NCI-H2029 (cell line): ENCODE results near the gene LIPA.
"Not testable (repeated sequence)": the region's sequence is repeated elsewhere in the genome, so short reads cannot be mapped to it uniquely, and the experiment has no call there.

Experiments used
- DNase-seq: peaks from one replicate; lab custom pipeline; 2025; lab: John Stamatoyannopoulos, UW

The LIPA gene

DNA sequence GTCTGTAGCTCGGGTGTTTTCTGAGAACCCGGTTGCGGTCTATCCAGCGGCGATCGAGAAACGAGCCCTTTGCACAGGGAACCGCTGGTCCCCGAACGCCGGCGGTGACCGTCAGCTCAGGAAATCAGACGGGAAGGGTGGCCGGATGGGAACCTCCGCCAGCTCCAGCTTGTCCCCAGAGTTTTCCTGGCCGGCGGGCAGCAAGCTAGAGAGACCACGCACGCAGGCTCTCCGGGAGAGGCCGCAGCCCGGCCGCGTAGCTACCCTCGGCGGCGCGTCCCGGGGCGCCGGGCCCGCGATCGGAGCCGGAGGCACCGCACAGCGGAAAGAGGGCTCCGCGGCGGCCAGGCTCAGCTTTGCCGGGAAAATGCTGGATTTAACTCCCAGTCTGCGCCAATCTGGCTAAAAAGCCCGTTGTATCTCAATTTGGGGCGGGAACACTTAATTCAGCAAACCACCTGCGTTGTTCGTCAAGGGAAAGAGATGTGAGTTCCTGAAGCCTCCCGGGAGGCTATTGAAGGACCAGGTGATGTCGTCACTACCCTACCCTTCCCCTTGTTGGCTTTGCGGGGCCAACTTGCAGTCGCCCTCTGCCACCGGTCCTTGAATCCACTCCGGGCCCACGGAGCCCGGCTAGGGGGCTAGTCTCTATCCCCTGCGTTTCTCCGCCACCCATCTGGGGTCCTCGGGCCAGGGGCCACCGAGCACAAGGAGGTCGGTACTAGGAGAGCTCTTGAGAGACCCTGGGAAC is 43.6 kb downstream of the LIPA start:
- DNase-seq: no peak

DNA sequence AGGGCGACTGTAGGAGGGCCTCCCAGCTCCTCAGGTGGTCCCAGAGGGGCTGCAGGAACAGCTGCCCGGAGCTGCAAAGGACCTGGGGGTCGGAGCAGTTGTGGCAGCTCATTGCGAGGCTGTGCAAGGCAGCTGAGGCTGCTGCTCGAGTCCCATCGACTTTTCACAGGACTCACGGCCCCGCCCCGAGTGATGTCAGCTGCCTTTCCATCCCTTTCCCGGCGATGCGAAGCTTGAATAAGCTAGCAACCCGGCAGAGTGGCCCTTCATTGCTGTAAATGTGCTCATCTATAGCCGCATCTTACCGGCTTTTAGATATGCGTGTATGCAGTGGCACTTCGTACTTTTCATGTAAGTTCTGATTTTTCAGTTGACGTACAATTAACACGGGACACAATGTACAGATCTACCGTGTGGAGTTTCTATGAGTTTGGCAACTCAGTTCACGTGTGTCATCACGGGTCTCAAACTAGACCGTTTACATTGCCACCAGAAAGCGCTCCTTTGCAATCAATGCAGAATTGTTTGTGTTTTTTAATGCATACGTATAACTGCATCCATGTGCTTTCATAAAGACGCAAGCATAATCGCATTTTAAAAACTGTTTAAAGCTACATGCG is 44.3 kb downstream of the LIPA start, which contains the start of gene CH25H:
CH25H (minus strand) TSS at position 137 of the 620 bp plus-strand sequence; CDS start at position 112, 25 bp downstream.
- peak; percentile 4 for DNase-seq

DNA sequence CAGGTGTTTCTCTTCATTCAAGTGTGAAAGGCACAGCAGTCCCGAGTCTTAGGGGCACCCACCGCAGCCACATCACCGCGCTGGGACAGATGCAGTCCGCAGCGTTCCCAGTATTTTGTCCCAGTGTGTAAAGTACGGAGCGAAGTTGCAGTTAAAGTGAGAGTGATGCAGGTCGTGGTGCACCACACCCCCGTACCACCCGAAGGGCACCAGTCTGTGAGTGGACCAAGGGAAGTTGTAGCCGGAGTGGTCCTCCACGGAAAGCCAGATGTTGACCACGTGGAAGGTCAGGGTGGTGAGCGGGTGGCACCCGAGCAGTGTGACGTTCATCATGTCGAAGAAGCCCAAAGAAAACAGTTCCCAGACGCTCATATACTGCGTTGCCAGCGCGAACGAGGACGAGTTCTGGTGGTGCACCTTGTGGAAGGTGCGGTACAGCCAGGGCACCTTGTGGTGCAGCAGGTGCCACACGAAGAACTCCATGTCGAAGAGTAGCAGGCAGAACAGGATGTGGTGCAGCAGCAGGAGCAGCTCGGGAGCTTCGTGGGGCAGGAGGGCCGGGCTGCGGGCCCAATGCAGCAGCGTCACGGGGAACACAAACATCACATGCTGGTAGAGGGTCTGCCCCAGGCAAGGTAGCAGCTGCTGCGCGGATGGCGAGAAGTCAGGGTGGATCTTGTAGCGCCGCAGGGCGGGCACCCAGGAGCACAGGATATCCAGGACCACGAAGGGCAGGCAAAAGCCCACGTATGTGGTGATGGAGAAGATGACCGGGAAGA is 45.0 kb downstream of the LIPA start:
- no peak for DNase-seq

DNA sequence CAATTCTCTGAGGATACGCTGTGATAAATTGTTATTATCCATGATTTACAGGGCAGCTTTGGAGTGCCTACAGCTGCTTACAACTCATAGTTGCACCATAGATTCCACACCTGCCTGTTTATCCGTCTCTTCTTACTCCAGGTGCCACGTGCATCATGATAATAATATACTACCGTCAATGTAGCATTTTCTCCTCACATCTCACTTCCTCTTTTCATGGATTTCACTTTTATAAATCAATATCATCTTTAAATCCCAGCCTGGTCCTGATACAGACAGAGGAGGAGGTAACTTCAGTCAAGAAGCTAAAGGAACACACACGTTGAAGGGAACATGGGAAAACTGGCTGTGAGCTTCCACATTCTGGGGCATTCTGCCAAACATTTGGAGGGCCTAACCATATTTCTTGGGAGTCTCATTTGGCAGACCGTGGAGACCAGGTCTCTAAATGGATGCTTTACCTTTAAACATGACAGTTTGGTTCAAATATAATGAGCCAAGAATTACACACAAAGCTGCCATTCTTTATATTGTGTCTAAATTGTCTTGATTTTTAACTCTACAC is 46.9 kb downstream of the LIPA start:
- no peak for DNase-seq

DNA sequence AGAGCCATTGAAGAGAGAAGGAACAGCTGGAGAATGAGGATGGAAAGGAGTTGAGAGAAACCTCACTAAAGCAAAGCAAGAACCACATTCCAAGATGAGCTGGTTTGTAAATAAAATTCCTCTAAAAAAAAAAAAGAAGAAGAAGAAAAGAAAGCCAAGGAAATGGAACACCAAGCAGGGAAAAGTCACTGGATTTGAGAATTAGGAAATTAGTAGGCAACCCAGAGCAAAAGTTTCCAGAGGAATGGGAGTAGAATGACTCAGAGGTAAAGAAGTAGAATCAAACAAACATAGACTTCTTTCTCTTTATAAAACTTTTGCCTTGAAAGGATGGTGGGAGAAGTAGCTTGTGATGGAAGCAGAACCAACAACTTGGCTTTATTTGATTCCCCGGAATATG is 48.3 kb downstream of the LIPA start:
- no peak for DNase-seq

DNA sequence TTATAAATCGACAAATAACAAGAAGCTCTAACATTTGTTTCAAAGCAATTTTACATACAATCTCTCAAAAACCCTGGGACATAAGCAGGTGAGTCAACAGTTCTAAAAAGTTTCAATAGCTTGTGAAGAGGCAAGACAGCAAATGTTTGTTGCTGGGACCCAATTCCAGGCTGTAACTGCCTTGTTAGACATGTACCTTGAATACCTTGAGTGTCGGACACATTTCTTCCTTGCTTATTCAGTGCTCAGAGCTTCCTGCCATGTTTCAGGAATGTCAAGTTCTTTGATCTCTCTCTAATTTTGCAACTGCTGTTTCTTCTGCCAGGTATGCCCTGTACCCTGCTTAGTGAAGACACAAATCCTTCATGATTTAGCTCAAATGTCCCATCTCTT is 49.5 kb downstream of the LIPA start:
- no peak for DNase-seq

DNA sequence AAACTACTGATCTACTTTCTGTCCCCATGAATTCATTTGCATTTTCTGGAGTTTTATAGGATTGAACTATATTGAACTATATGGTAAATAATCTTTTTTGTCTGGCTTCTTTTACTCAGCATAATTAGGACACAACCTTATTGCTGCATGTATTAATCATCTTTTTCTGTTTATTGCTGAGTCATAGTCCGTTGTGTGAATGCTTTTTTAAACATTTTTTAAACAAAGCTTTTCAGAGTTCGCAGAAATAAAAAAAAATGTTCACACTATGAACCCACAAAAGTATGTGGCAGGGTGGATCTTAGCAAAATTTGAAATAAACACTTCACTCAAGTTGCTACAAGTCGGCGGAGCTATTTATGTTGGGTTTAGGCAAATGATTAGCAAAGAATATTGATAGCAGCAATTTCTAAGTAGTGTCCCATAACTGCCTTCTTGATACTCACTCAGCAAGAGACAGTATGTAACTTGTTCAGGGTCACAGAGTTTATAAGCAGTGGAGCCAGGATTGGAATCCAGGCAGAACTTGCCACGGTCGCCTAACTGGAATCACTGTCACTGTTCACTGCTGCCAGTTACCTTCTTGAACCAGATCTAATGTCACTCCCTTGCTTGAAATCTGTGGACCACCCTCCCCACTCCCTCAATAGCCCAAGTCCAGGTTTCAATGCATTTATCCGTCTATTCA is 50.1 kb downstream of the LIPA start:
- DNase-seq: no peak

DNA sequence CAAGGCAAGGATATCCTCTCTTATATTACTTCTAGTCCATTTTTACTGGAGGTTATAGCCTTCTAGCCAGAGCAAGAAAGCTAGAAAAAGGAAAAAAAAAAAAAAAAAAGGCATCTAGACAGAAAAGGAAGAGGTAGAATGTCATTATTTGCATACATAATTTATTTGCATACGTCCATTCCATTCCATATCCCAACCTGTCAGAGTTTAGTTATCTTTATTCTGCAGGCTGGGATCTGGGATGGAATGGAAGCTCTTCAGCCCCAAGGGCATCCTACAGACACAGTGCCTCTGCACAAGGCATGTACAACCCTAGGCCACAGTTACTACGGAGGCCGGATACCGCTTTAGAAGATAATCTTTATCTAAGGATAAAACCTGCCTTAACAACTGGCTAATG is 54.1 kb downstream of the LIPA start:
- no peak for DNase-seq

DNA sequence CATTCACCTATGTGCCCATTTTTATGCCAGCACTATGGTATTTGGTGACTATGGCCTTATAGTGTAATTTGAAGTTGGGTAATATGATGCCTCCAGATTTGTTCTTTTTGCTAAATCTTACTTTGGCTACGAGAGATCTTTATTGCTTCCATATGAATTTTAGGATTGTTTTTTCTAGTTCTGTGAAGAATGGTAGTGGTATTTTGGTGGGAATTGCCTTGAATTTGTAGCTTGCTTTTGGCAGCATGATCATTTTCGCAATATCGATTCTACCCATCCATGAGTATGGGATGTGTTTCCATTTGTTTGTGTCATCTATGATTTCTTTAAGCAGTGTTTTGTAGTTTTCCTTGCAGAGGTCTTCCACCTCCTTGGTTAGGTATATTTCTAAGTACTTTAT is 60.3 kb downstream of the LIPA start:
- not testable (repeated sequence) for DNase-seq

DNA sequence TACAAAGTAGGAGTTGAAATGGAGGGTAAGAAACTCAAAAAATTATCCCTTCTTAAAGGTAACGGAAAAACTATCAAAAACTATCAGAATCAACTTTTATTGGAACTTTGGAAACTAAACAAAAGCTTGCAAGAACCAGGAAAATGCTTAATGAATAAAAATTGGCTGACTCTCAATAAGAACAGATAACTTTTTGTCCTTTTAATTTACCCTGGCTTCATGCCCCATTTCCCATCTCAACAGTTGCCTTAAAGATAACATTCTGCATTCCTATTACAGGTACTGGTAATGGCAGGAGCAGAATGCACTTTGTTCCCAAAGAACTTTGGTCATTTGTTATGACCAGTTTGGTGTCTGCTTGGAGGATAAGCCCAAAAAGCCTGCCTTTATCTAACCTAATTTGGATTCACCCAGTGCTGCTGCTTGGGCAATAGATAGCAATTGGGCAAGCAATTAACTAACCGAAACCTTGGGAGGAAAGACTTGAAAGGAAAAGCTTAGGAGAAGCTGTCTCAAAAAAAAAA is 62.3 kb downstream of the LIPA start:
- DNase-seq: no peak

DNA sequence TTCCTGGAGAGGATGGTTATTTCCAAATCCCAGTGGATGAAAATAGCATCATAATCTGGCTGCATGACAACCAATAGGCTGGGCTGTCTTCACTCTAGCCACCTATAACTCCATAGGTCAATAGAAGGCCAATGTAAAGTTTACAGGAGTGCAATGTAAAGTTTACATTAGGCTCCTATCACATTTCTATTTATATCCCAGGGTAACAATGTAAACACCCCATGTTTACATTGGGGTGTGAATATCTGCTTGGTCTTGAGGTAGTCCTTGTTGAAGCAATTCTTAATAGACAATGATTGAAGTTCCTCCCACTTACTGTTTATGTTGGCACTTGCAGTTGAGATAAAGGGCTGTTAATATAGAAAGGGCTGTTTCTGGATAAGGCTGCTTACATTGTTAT is 65.9 kb downstream of the LIPA start:
- no peak for DNase-seq

DNA sequence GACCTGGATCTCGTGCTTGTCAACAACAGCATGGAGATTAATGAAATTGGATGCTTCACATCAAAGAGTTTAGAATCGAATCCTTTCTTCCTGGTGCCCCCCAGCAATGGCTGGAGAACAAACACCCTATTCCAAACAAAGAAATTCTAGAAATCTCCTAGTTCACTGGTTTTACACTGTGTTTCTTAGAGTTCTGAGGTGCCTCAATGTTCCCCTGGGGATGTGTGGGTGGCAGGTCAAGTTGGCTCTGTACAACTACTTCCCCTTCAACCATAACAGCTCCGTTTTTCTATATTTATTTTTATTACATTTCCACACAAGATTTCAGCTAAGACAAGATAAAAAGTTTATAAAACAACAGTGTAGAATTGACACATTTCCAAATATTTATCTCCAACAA is 66.9 kb downstream of the LIPA start:
- no peak for DNase-seq

DNA sequence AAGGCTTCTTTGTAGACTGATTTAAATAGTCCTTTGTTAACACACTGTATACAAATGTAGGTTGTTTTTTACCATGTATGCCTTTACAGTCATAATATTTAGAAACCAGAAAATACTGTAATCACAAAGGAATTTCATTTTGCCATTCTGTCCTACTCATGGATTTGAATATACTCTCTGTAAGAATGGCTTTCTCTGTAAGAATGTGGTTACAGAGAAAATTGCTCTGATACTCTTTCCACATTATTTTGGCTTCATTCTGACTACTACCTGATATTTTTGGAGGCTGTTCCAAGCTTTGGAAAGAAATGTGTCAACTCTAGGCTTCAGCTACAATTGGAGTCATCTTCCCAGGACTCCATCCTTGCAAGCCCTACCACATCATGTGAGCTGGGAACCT is 68.0 kb downstream of the LIPA start:
- no peak for DNase-seq

DNA sequence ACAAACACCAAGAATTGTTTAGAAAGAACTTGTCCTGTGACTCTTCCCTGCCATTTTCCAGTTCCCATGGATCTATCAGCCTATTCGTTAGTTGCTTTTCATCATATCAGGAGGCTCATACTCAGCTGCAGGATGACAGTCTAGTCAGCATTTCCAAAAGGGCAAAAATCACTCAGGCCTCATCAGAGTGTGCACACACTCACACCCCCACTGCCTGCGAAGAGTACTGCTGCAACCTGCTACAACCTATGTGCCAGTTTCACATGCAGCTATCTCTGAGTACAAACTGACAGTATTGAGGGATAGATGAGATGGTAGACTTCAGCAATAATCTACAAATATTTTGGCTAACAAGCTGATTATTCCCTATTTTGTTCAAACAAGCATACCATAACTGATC is 68.7 kb downstream of the LIPA start:
- no peak for DNase-seq

DNA sequence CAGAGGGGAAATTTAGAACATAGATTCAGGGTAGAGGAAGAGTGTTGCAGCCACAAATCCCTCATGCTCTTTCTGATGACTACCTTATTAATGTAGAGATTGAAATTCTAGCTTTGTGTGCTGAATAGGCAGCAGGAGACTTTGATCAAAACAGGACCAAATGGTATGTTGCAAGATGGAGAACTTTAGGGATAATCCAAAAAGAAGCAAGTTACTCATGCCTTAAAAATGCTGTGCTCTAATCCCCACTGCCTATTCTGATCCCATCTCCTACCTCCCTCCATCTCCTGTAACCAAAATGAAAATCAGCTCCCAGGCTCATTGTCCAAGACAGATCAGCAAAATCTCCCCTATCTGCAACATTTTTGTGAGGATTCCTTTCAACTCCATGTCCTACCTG is 75.8 kb downstream of the LIPA start:
- DNase-seq: no peak

DNA sequence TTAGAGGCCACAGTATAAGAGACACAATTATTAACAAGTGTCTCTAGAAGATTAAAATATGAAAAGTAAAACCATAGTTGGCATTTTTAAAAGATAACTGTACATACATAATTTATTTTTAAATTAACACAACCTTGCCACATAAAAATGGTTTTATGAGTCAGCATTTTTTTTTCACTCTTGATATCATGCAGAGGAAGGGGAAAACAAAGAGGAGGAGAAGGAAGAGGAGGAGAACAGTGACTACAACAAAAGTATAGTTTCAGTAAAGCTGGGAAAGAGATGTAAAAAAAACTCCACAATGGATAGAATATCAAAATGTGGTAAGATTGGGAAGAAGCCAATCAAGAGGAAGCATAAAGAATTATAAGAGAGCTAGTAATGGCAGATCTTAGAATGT is 78.5 kb downstream of the LIPA start:
- DNase-seq: no peak

DNA sequence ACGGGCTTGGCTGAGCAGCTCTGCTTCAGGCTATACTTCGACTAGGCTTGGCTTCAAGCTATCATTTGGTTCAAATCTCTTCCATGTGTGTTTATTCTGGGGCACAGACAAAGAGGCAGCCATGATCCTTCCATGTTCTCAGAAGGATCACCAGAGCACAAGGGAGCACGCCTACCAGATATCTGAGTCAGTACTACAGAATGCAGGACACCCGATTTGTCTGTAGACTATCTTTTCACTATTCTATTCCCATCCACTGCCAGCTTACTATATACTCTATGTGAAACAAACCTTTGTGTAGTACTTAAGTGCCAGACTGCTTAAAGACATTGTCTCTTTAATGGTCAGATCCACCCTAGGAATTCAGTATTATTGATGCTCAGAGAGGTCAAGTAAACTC is 79.6 kb downstream of the LIPA start:
- DNase-seq: no peak

DNA sequence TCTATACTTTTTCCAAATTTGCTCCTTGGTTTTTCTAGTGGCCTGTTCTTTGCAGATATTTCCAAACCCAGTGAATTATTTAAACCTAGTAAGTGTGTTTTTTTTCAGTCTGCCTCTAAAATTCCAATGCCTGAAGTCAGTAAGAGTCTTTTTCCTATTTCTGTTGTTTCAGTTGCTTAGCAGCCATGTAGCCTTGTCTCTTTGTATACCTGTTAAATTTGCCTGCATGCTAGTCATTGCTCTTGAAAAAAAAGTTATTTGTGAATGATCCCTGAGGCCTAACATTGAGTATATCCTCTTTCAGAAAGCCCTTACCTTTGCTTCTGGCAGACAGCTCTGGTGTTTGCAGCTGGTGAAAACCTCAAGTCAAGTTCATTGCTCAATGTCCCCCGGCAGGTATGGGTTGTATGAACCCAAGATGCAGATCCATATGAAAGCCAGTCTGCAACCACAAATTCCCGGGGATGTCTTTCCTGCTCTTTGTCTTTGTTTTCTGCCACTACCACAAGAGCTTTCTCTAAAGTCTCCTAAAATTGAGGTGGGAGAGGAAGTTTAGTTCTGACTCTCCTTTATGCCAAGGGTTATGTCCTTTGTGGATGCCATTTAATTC is 80.2 kb downstream of the LIPA start:
- no peak for DNase-seq

DNA sequence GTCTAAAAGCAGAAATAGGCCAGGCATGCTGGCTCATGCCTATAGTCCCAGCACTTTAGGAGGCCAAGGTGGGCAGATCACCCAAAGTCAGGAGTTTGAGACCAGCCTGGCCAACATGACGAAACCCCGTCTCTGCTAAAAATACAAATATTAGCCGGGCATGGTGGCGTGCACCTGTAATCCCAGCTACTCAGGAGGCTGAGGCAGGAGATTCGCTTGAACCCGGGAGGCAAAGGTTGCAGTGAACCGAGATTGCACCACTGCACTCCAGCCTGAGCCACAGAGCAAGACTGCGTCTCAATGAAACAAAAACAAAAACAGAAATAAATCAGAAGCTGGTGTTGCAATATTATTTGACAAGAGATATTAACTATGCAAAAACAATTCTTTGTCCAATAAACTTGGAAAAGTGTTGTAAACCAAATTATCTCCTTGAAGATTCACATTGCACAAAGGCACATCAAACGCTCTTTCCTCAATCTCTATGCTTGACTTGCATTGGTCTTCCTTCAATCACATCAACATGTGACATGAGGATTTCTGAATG is 83.1 kb downstream of the LIPA start:
- not testable (repeated sequence) for DNase-seq

DNA sequence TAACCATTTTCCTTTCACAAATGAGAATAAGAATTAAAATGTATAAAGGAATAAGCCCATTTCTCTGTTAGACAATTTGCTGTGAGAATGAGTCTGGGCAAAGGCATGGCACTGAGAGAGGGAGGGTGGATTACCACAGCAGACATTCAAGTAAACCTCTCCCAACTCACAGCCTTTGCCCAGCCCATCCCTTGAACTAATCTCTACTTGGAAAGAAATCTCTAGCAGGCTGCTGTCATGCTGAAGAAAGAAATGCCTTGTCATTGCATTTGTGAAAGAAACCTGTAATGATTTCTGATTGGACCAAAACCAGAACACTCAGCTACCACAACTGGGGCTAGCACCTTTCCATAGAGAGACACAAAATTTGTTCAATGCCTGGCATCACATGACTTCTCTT is 83.7 kb downstream of the LIPA start:
- no peak for DNase-seq

DNA sequence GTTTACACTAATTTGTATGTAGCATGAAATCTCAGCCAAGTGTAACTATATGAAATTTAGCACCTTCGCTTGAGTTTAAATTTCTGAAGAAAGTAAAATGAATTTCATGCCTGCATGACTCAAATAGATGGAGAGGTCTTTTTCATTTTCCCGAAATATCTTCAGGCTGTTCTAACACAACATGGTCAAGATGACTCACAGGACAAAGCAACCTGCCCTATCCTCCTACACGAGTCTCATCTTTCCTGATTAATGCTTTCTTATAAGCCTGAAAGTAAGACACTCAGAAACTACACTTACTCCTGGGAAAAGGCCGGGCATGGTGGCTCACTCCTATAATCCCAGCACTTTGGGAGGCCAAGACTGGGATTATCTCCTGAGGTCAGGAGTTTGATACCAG is 85.7 kb downstream of the LIPA start:
- no peak for DNase-seq
